ENCODE results near the gene MPV17L.

Gene MPV17L

DNA sequence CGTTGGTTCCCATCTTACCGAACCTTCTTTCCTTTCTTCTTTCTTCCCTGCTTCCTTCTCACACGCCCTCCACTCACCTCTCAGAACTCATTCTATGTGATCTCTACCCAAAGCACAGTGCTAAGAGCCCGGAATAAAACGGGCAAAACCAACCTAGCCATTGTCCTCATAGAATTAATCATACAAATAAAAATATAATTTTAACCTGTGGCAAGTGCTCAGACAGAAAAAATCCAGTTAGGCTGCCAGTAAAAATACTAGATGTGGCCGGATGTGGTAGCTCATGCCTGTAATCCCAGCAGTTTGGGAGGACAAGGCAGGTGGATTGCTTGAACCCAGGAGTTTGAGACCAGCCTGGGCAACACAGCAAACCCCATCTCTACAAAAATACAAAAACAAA is 65.8 kb downstream of the MPV17L start:
- no peak for FAIRE-seq
- TF ChIP-seq TAF1 (IDR thresholded peaks at IDR 0.05; ENCODE audit: borderline replicate concordance, low read depth, low read length) (no peak), POLR2AphosphoS5 (IDR thresholded peaks at IDR 0.05; ENCODE audit: low read depth, low read length) (no peak)
- no peak for DNase-seq (ENCODE audit: insufficient read length)
